ENCODE data around the gene STXBP5. TPM values are rescaled to one million over a fixed set of nuclear protein-coding genes. Genes with fewer than 3 reads are reported as not detected.

Gene STXBP5
- total and polyA plus RNA-seq, 9 donors: 3.3 to 15.4 (median 10.4) TPM

- DNase-seq: no peak
- intact Hi-C loops (cut with DNase I): no loop called here
- 93 to 97% (median 94%) methylated on average over 3 of the region's 3 CpGs for WGBS, 3 donors
These were observed 93.6 kb downstream of the STXBP5 start for GRCh38 chr6:147297663-147298316.

DNA sequence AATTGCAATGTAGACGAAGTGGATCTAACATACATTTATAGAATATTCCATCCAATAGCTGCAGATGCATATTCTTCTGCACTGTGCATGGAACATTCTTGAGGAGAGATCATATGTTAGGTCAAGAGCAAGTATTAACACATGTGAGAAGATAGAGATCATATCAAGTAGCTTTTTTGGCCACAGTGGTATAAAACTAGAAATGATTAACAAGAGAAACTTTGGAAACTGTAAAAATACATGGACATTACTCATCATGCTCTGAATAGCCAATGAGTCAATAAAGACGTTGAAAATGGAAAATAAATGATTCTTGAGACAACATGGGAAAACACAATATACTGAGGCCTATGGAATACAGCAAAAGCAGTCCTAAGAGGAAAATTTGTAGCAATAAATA lies 94.2 kb downstream of the STXBP5 start:
- intact Hi-C loops (cut with DNase I): no loop called here
- no peaks in the 10 kb centered on the region for H3K36me3 ChIP-seq
- TF ChIP-seq CTCF (IDR thresholded peaks at IDR 0.05) (no peak), POLR2A (IDR thresholded peaks at IDR 0.05) (no peak), EP300 (IDR thresholded peaks at IDR 0.05) (no peak)
- WGBS, 3 donors: 90 to 95% (median 95%) methylated on average over 2 of the region's 2 CpGs
- no peaks in the 10 kb centered on the region for H3K27me3 ChIP-seq
- no peak overlapping the region for H3K4me3 ChIP-seq
- H3K4me1 ChIP-seq (ENCODE audit: insufficient read depth): no peaks in the 10 kb centered on the region
- DNase-seq: no peak
- no peaks in the 10 kb centered on the region for H3K9me3 ChIP-seq
- H3K27ac ChIP-seq: no peak overlapping the region

More at GRCh38 chr6:147297663-147298316, 93.6 kb downstream of the STXBP5 start:
- no peak for TF ChIP-seq POLR2A (IDR thresholded peaks at IDR 0.05)
- no peaks in the 10 kb centered on the region for H3K27me3 ChIP-seq
- no peaks in the 10 kb centered on the region for H3K9me3 ChIP-seq
- H3K4me3 ChIP-seq: no peak overlapping the region
- H3K4me1 ChIP-seq (ENCODE audit: insufficient read depth): no peaks in the 10 kb centered on the region
- H3K36me3 ChIP-seq: no peaks in the 10 kb centered on the region
- no peak overlapping the region for H3K27ac ChIP-seq

DNA sequence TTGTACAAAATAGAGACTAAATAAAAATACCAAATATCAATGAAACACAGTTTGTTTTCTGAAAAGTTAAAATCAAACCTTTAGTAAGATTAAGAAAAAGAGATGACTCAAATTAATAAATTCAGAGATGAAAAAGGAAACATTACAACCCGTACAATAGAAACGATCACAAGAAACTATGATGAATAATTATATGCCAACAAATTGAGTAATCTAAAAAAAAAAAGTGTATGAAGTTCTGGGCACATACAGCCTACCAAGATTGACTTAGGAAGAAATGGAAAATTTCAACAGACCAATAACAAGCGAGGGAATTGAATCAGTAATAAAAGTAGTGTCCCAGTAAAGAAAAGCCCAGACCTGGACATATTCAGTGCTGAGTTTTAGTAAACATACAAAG lies 94.8 kb downstream of the STXBP5 start:
- 93 to 97% (median 97%) methylated on average over 3 of the region's 3 CpGs for WGBS, 3 donors
- Histone ChIP-seq H3K4me3 (no peak overlapping the region), H3K36me3 (no peaks in the 10 kb centered on the region), H3K9me3 (no peaks in the 10 kb centered on the region), H3K27me3 (no peaks in the 10 kb centered on the region), H3K4me1 (ENCODE audit: insufficient read depth) (no peaks in the 10 kb centered on the region), H3K27ac (no peak overlapping the region)
- intact Hi-C loops (cut with DNase I): no loop called here
- TF ChIP-seq CTCF (IDR thresholded peaks at IDR 0.05) (no peak), POLR2A (IDR thresholded peaks at IDR 0.05) (no peak), EP300 (IDR thresholded peaks at IDR 0.05) (no peak)
- DNase-seq: no peak

DNA sequence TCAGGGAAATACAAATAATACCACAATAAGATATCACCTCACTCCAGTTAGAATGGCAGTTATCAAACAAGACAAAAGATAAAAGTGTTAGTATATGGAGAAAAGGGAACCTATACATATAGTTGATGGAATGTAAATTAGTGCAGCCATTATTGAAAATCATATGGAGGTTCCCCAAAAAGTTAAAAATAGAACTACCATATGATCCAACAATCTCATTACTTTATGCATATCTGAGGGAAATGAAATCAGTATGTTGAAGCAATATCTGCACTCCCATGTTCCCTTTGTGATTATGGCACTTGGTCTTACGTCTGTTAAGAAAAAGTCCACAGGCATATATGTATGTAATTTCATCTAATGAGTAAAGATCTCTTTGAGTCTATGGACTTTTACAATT lies 96.9 kb downstream of the STXBP5 start:
- WGBS, 3 donors: 97 to 100% (median 98%) methylated on average over 1 of the region's 1 CpG
- no peaks in the 10 kb centered on the region for H3K9me3 ChIP-seq
- TF ChIP-seq POLR2A (IDR thresholded peaks at IDR 0.05): no peak
- TF ChIP-seq EP300 (IDR thresholded peaks at IDR 0.05): no peak
- TF ChIP-seq CTCF (IDR thresholded peaks at IDR 0.05): no peak
- no peaks in the 10 kb centered on the region for H3K4me1 ChIP-seq (ENCODE audit: insufficient read depth)
- intact Hi-C loops (cut with DNase I): no loop called here
- no peaks in the 10 kb centered on the region for H3K36me3 ChIP-seq
- H3K4me3 ChIP-seq: no peak overlapping the region
- no peak overlapping the region for H3K27ac ChIP-seq
- no peaks in the 10 kb centered on the region for H3K27me3 ChIP-seq
- DNase-seq: no peak

DNA sequence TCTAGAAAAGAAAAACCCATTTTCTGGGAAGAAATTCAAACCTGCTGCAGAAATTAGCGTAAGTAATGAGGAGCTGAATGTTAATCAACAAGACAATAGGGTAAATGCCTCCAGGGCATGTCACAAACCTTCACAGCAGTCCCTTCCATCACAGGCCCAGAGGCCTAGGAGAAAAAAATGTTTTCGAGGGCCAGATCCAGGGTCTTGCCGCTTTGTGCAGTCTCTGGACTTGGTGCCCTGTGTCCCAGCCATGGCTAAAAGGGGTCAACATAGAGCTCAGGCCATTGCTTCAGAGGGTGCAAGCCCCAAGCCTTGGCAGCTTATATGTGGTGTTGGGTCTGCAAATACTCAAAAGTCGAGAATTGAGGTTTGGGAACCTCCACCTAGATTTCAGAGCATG lies 99.8 kb downstream of the STXBP5 start:
- Histone ChIP-seq H3K36me3 (no peaks in the 10 kb centered on the region), H3K9me3 (no peaks in the 10 kb centered on the region), H3K27ac (no peak overlapping the region), H3K27me3 (no peaks in the 10 kb centered on the region), H3K4me1 (ENCODE audit: insufficient read depth) (no peaks in the 10 kb centered on the region), H3K4me3 (no peak overlapping the region)
- no peak for TF ChIP-seq CTCF (IDR thresholded peaks at IDR 0.05)
- TF ChIP-seq EP300 (IDR thresholded peaks at IDR 0.05): no peak
- TF ChIP-seq POLR2A (IDR thresholded peaks at IDR 0.05): no peak
- intact Hi-C loops (cut with DNase I): no loop called here
- WGBS, 3 donors: 98 to 99% (median 99%) methylated on average over 4 of the region's 4 CpGs
- DNase-seq: no peak

Measured in ovary (tissue), 9 donors.